K562 (cell line): ENCODE data around the gene MROH8. TPM values are rescaled to one million over a fixed set of nuclear protein-coding genes. Genes with fewer than 3 reads are reported as not detected.

ENCODE experiments used
- ATAC-seq: fragments of 200-7000 bp; cut with Tn5 transposase; 3 replicates; pipeline ENCODE4 v1.9.1; 2020; ENCODE audit warnings: moderate library complexity
- BruUV-seq: library from RNA; stranded (reverse); fragments of 400-500 nt; replicated peaks from 2 replicates; lab custom pipeline; 2021; lab: Mats Ljungman, UMichigan
- CTCF ChIA-PET: fragments of 300-600 bp; formaldehyde crosslinking; extraction: SDS; loops from one replicate; lab custom pipeline; 2021; ENCODE audit warnings: low intra/inter-chr PET ratio; lab: Yijun Ruan, JAX
- POLR2A ChIA-PET: fragments of 300-600, 350-650 bp; sonication (Branson Sonifier 250); formaldehyde crosslinking; extraction: SDS; loops from one replicate; lab custom pipeline; 2021; ENCODE audit warnings: antibody characterized with exemption, inconsistent platforms; lab: Yijun Ruan, JAX
- DNase-seq, 4 experiments: peaks; one replicate each; pipeline versions ENCODE4 v3.0.0 to v3.0.0-alpha.2; 2011 to 2018; ENCODE audit warnings: low spot score in 3 of 4, mixed read lengths in 3 of 4; ENCODE audit errors: extremely low read depth in 1 of 4
- FAIRE-seq: peaks from 2 replicates; lab custom pipeline; 2011; peaks lifted over from hg19 to GRCh38; lab: Jason Lieb, UNC
- H2AFZ ChIP-seq: 2 replicates; pipeline ENCODE4 v1.6.0; 2011; ENCODE audit warnings: low read depth, low read length, control low read depth, inconsistent platforms
- H3K27ac ChIP-seq: fragments of 200-600 bp; 3 replicates; pipeline ENCODE4 v1.8.0; 2011; ENCODE audit warnings: low read depth, mild to moderate bottlenecking, control low read depth, inconsistent platforms, low read length, moderate library complexity, mixed read lengths; ENCODE audit errors: extremely low read depth
- H3K27me3 ChIP-seq, 2 experiments: fragments of 300-600 bp in 1 of 2; 2 replicates in 1 of 2; 3 replicates in 1 of 2; pipeline versions ENCODE4 v1.6.0 to v1.8.0; 2011; ENCODE audit warnings: inconsistent platforms in 2 of 2, low read length in 2 of 2, mild to moderate bottlenecking in 1 of 2, mixed read lengths in 1 of 2, moderate library complexity in 1 of 2; ENCODE audit not compliant: control insufficient read depth in 2 of 2, insufficient read depth in 2 of 2
- H3K36me3 ChIP-seq: fragments of 300-600 bp; 3 replicates; pipeline ENCODE4 v1.8.0; 2011; ENCODE audit warnings: mild to moderate bottlenecking, low read length, inconsistent platforms; ENCODE audit not compliant: control insufficient read depth, insufficient read depth
- H3K4me1 ChIP-seq, 2 experiments: fragments of 200-600 bp in 1 of 2; replicated peaks in 1 of 2; 2 replicates in 1 of 2; 3 replicates in 1 of 2; pipeline versions ENCODE4 v1.5.1 to v1.8.0; 2011; ENCODE audit warnings: inconsistent platforms in 2 of 2, low read length in 2 of 2, mild to moderate bottlenecking in 1 of 2, mixed read lengths in 1 of 2, moderate library complexity in 1 of 2; ENCODE audit not compliant: control insufficient read depth in 2 of 2, insufficient read depth in 2 of 2
- H3K4me2 ChIP-seq: 2 replicates; pipeline ENCODE4 v1.6.1; 2011; ENCODE audit warnings: low read length, control low read depth, inconsistent platforms, mixed read lengths; ENCODE audit not compliant: insufficient read depth
- H3K4me3 ChIP-seq: fragments of 200-600 bp; sonication (generic), shearing (Covaris generic); 2 replicates; pipeline ENCODE4 v1.5.1; 2016; ENCODE audit warnings: control low read depth, inconsistent platforms
- H3K79me2 ChIP-seq: fragments of 200-600 bp; 3 replicates; pipeline ENCODE4 v1.8.0; 2011; ENCODE audit warnings: low read length, inconsistent platforms; ENCODE audit not compliant: control insufficient read depth, insufficient read depth
- H3K9ac ChIP-seq, 2 experiments: 2 replicates each; pipeline versions ENCODE4 v1.6.0 to v1.6.1; 2011; ENCODE audit warnings: low read depth in 2 of 2, low read length in 2 of 2, control low read depth in 1 of 2, inconsistent platforms in 1 of 2, mild to moderate bottlenecking in 1 of 2, mixed read lengths in 1 of 2; ENCODE audit not compliant: insufficient read depth in 1 of 2
- H3K9me1 ChIP-seq: one replicate; pipeline ENCODE4 v1.6.0; 2011; ENCODE audit warnings: inconsistent platforms, mild to moderate bottlenecking, low read length, moderate library complexity; ENCODE audit not compliant: control insufficient read depth, insufficient read depth
- H3K9me3 ChIP-seq: replicated peaks from 2 replicates; pipeline ENCODE4 v1.5.1; 2011; ENCODE audit warnings: low read depth, low read length, inconsistent platforms; ENCODE audit not compliant: control insufficient read depth, insufficient read depth
- H4K20me1 ChIP-seq: replicated peaks from 2 replicates; pipeline ENCODE4 v1.6.1; 2011; ENCODE audit warnings: low read length, inconsistent platforms, mixed read lengths; ENCODE audit not compliant: control insufficient read depth, insufficient read depth
- ARID3A ChIP-seq: IDR thresholded peaks from 2 replicates; pipeline ENCODE4 v1.6.1; 2012; ENCODE audit warnings: low read depth, low read length, improper control_type of control experiment, borderline replicate concordance
- ATF6 ChIP-seq: sonication (generic); formaldehyde crosslinking; IDR thresholded peaks from 2 replicates; pipeline ENCODE4 v1.4.0; 2020; ENCODE audit warnings: mild to moderate bottlenecking, missing genetic modification reagents
- CHD1 ChIP-seq: fragments of 200-600 bp; sonication (generic); IDR thresholded peaks from one replicate; pipeline ENCODE4 v1.6.1; 2012; ENCODE audit warnings: mild to moderate bottlenecking, moderate library complexity, low read length, inconsistent platforms
- CUX1 ChIP-seq: fragments of 200-800 bp; sonication (Bioruptor generic); IDR thresholded peaks from 2 replicates; pipeline ENCODE4 v1.6.1; 2016; ENCODE audit warnings: missing genetic modification characterization, missing compliant biosample characterization
- EGR1 ChIP-seq: fragments of 450-650 bp; conservative IDR thresholded peaks from 2 replicates; pipeline ENCODE4 v1.6.1; 2017; ENCODE audit warnings: mild to moderate bottlenecking
- HES1 ChIP-seq: fragments of 450-650 bp; IDR thresholded peaks from 2 replicates; pipeline ENCODE4 v1.6.1; 2016; ENCODE audit warnings: low read depth, mild to moderate bottlenecking, moderate library complexity
- NBN ChIP-seq: fragments of 450-650 bp; IDR thresholded peaks from 2 replicates; pipeline ENCODE4 v1.6.1; 2016; ENCODE audit warnings: low read depth, mild to moderate bottlenecking
- NUFIP1 ChIP-seq: fragments of 450-650 bp; IDR thresholded peaks from 2 replicates; pipeline ENCODE4 v1.6.1; 2018; ENCODE audit not compliant: partially characterized antibody
- RNF219 ChIP-seq: fragments of 250-450 bp; sonication (Bioruptor Pico); IDR thresholded peaks from 2 replicates; pipeline ENCODE4 v1.5.0; 2022; ENCODE audit warnings: mild to moderate bottlenecking
- SRSF9 ChIP-seq: fragments of 200-400 bp; formaldehyde crosslinking; IDR thresholded peaks from 2 replicates; pipeline ENCODE4 v1.6.1; 2017; ENCODE audit warnings: low read depth, low read length, borderline replicate concordance
- ZEB2 ChIP-seq: fragments of 450-650 bp; IDR thresholded peaks from 2 replicates; pipeline ENCODE4 v1.6.1; 2016
- WGBS: fragments of 100-300 bp; shearing (Covaris generic); methylation state at CpG from one replicate; pipeline ENCODE4 v1.1.6; 2016; ENCODE audit warnings: low coverage, mixed read lengths; ENCODE audit not compliant: insufficient coverage; ENCODE audit errors: missing lambda C conversion rate; 5-methylcytosine and 5-hydroxymethylcytosine counted together
- in situ Hi-C: fragments of 300-500 bp; cut with MboI; formaldehyde crosslinking; loops from 4 replicates; pipeline ENCODE4 v1.15.0; 2018; ENCODE audit warnings: inconsistent platforms, mixed read lengths
- intact Hi-C: fragments of 100-400 bp; cut with micrococcal nuclease; formaldehyde crosslinking; loops from 2 replicates; pipeline ENCODE4 v1.14.2; 2022
- polyA plus RNA-seq, 8 experiments: library from polyadenylated mRNA; depleted of rRNA in 4 of 8; stranded (reverse) in 5 of 8; unstranded in 3 of 8; fragments of >200 nt; fragmentation: Nextera tagmentation in 2 of 8; fragmentation: Illumina TruSeq in 1 of 8; extraction: Ambion mirVana in 2 of 8; extraction: Trizol in 1 of 8; gene quantifications; 2 replicates each; pipeline versions ENCODE4 v1.2.1 to v1.2.3, GENCODE V29; 2011 to 2014; ENCODE audit warnings: inconsistent platforms in 1 of 8, missing spikeins in 1 of 8
- total RNA-seq, 7 experiments: library from RNA; depleted of rRNA in 6 of 7; stranded (reverse); fragments of >200 nt in 6 of 7; fragmentation: Illumina TruSeq in 2 of 7; extraction: Trizol in 2 of 7; gene quantifications; 2 replicates each; pipeline versions ENCODE4 v1.2.1 to v1.2.3, GENCODE V29; 2011 to 2021; ENCODE audit warnings: low replicate concordance in 1 of 7

The MROH8 gene
- total and polyA plus RNA-seq, 9 of the 15 experiments (the other 6 are each of a cell fraction or from before 2014, with no cell fraction given), result 0.21 to 1.5 (median 0.78) TPM

- Histone ChIP-seq H3K79me2 (0 out of 3 replicates have a peak, but pooled peaks cover 9% of the 10 kb centered on the region), H2AFZ (no peak overlapping the region), H3K4me3 (no peak overlapping the region), H3K4me1 (no peaks in the 10 kb centered on the region), H3K27me3 (no peaks in the 10 kb centered on the region), H3K4me2 (no peak overlapping the region), H4K20me1 (peaks cover 7% of the 10 kb centered on the region; the same call in 1 of the 2 replicates), H3K9me1 (no peaks in the 10 kb centered on the region), H3K36me3 (peaks cover 96% of the 10 kb centered on the region), H3K9ac (no peak overlapping the region), H3K9me3 (no peaks in the 10 kb centered on the region), H3K27ac (no peak overlapping the region)
- 98% methylated on average over 6 of the region's 6 CpGs for WGBS
- CTCF ChIA-PET, result no interaction called here
- in situ Hi-C loops (no loop called here), intact Hi-C loops (no loop called here)
- POLR2A ChIA-PET, result interaction anchor here (0.8 to 2.2 kb wide), 2 partner anchors 10 to 15 kb away, joined by 3 to 8 read pairs; no protein-coding TSS in a partner anchor
- ATAC-seq (no peak), FAIRE-seq (no peak), DNase-seq (no peak)
- TF ChIP-seq CHD1 (no peak), HES1 (no peak), NBN (no peak), ARID3A (no peak), ZEB2 (no peak), RNF219 (CRISPR knock-in tag) (no peak), CUX1 (CRISPR knock-in tag) (no peak), EGR1 (no peak), ATF6 (CRISPR knock-in tag) (no peak), SRSF9 (no peak), NUFIP1 (no peak)
- no TSS peak for BruUV-seq
Measured at GRCh38 chr20:37205130-37205529, 25.8 kb upstream of the MROH8 start.
